DOHH2 (cell line): ENCODE results near the gene HNRNPA0.
"Not testable (repeated sequence)": the region's sequence is repeated elsewhere in the genome, so short reads cannot be mapped to it uniquely, and the experiment has no call there.

Source experiments
- EZH2phosphoT487 ChIP-seq: fragments of 200-600 bp; sonication (generic); IDR thresholded peaks from 2 replicates; pipeline ENCODE4 v1.6.1; 2017; ENCODE audit warnings: borderline replicate concordance, mild to moderate bottlenecking, antibody characterized with exemption, low read length, moderate library complexity, mixed read lengths
- TF ChIP-seq, protein P1 (sequence below): fragments of 200-600 bp; sonication (generic); IDR thresholded peaks from one replicate; pipeline ENCODE4 v1.5.1; 2014; ENCODE audit warnings: antibody characterized with exemption, mild to moderate bottlenecking, low read depth, low read length; ENCODE audit not compliant: poor library complexity, severe bottlenecking

DNA sequence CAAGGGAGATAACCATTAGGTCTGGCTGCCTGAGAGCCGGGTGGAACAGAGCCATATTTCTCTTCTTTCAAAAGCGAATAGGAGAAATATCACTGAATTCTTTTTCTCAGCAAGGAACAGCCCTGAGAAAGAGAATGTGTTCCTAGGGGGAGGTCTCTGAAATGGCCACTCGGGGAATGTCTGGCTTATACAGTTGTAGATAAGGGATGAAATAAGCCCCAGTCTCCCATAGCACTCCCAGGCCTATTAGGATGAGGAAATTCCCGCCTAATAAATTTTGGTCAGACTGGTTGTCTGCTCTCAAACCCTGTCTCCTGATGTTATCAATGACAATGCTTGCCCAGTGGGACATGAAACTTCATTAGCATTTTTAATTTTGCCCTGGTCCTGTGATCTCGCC is 13.8 kb upstream of the HNRNPA0 start:
- TF ChIP-seq, protein P1, sequence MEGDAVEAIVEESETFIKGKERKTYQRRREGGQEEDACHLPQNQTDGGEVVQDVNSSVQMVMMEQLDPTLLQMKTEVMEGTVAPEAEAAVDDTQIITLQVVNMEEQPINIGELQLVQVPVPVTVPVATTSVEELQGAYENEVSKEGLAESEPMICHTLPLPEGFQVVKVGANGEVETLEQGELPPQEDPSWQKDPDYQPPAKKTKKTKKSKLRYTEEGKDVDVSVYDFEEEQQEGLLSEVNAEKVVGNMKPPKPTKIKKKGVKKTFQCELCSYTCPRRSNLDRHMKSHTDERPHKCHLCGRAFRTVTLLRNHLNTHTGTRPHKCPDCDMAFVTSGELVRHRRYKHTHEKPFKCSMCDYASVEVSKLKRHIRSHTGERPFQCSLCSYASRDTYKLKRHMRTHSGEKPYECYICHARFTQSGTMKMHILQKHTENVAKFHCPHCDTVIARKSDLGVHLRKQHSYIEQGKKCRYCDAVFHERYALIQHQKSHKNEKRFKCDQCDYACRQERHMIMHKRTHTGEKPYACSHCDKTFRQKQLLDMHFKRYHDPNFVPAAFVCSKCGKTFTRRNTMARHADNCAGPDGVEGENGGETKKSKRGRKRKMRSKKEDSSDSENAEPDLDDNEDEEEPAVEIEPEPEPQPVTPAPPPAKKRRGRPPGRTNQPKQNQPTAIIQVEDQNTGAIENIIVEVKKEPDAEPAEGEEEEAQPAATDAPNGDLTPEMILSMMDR, result not testable (repeated sequence)
- not testable (repeated sequence) for TF ChIP-seq EZH2phosphoT487
